Coronary artery (tissue), 2 donors: ENCODE data around the gene UGT1A8.
A peak's percentile ranks its signal among the peaks of the same experiment; 100 is the strongest.

ENCODE experiments used
- DNase-seq: peaks from one replicate; pipeline ENCODE4 v3.0.0-alpha.2; 2017; ENCODE audit warnings: low spot score
- H3K27ac ChIP-seq, 2 donors: fragments of 200-600 bp; sonication (generic); one replicate each; pipeline ENCODE4 v1.5.1; 2016 to 2019
- H3K4me3 ChIP-seq: fragments of 200-600 bp; sonication (generic); 2 replicates; pipeline ENCODE4 v1.5.1; 2016; ENCODE audit warnings: mild to moderate bottlenecking, moderate library complexity
- CTCF ChIP-seq: fragments of 200-600 bp; sonication (generic); IDR thresholded peaks from one replicate; pipeline ENCODE4 v1.5.1; 2019; ENCODE audit warnings: antibody characterized with exemption

The UGT1A8 gene

DNA sequence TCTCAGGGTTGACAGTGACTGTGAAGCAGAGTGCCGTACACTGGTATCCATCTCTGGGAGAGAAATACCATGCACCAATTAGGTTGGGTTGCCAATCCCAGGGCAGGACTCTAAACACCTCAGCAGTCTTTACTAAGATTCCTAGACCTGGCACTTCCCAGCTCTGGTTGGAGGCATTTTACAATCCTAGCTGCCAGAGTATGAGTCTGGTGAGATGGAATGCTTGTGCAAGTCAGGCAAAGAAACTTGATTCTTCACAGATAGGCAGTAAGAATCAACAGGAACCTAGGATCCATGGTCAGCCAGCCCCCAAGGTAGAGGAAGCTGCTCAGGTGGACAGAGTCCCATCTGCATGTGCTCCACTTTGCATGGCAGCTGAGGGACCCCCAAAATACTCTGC is 89.3 kb downstream of the UGT1A8 start:
- H3K4me3 ChIP-seq: no peak overlapping the region
- DNase-seq: no peak
- TF ChIP-seq CTCF: no peak
- H3K27ac ChIP-seq: no peak overlapping the region

DNA sequence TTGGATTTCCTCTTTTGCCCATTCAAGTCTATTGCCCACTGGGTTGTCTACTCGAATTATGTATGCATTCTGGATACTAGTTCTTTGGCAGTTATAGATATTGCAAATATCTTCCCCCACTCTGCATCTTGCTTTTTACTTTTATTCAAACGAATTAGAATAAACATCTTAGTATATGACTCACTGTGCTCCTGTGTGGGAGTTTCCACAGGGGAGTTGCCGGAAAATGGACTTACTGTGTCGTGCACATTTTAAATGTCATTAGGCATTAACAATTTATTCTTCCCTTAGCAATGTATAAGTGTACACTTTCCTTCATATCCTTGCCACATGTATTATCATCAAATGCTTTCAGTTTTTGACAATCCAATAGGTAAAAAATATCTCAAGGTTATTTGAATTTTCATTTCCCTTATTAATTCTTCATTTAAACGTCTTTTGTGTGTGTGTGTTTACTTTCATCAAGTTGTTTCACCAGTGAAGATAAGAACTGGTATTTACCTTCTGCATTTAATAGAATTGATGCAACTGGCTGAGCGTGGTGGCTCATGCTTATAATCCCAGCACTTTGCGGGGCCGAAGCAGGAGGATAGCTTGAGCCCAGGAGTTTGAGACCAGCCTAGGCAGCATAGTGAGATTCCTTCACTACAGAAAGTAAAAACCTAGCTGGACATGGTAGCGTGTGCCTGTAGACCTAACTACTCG is 90.7 kb downstream of the UGT1A8 start:
- Histone ChIP-seq H3K27ac (no peak overlapping the region), H3K4me3 (no peak overlapping the region)
- DNase-seq: no peak
- TF ChIP-seq CTCF: no peak

DNA sequence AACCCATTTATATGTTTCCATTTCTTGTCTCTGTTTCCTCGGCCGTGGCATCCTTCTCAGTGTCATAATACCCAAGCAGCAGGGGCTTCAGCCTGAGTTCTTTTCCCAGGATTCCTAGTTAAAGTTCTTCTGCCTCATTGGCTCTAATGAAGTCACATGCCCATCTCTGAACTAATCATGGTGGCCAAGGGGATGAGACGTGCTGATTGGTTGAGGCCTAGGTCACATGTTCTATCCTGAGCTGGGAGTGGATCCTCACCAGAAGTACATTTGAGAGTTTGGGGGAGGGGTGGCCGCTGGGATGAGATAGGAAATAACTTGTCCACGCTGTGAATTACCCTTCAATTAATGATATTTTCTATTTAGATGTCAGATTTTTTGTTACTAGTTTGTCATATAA is 91.5 kb downstream of the UGT1A8 start:
- Histone ChIP-seq H3K4me3 (no peak overlapping the region), H3K27ac (no peak overlapping the region)
- TF ChIP-seq CTCF: no peak
- no peak for DNase-seq

GRCh38 chr2:233711312-233712008 is 94.0 kb downstream of the UGT1A8 start:
- Histone ChIP-seq H3K27ac (no peak overlapping the region), H3K4me3 (no peak overlapping the region)
- peak; percentile 58 for TF ChIP-seq CTCF
- DNase-seq: no peak

DNA sequence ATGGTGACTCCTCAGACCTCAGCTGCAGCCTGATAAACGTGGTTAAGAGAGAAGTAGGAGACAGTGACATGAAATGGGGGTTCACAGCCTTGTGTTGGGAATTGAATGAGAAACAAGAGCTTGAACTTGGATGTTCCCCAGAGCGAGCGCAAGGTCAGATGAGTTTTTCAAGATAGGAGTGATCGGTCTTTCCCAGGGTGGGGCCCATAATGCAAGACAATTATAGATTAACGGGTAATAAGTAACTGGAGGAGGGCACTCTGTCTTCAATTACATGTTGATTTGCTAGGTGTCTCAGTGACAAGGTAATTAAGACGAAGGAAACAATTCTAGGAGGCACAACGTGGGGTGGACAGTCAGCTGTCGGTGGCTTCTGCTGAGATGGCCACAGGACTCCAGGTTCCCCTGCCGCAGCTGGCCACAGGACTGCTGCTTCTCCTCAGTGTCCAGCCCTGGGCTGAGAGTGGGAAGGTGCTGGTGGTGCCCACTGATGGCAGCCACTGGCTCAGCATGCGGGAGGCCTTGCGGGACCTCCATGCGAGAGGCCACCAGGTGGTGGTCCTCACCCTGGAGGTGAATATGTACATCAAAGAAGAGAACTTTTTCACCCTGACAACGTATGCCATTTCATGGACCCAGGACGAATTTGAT is 95.3 kb downstream of the UGT1A8 start, which contains the start of gene UGT1A5:
Gene UGT1A5, plus strand, starts transcription at position 297 of the 651 bp plus-strand sequence. Its CDS starts 85 bp downstream, at position 382.
- no peak for DNase-seq
- Histone ChIP-seq H3K27ac (no peak within 1 kb of the TSS), H3K4me3 (no peak within 1 kb of the TSS)
- no peak for TF ChIP-seq CTCF

DNA sequence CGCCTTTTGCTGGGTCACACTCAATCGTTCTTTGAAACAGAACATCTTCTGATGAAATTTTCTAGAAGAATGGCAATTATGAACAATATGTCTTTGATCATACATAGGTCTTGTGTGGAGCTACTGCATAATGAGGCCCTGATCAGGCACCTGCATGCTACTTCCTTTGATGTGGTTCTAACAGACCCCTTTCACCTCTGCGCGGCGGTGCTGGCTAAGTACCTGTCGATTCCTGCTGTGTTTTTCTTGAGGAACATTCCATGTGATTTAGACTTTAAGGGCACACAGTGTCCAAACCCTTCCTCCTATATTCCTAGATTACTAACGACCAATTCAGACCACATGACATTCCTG is 95.8 kb downstream of the UGT1A8 start:
- no peak for TF ChIP-seq CTCF
- no peak for DNase-seq
- no peak overlapping the region for H3K4me3 ChIP-seq

DNA sequence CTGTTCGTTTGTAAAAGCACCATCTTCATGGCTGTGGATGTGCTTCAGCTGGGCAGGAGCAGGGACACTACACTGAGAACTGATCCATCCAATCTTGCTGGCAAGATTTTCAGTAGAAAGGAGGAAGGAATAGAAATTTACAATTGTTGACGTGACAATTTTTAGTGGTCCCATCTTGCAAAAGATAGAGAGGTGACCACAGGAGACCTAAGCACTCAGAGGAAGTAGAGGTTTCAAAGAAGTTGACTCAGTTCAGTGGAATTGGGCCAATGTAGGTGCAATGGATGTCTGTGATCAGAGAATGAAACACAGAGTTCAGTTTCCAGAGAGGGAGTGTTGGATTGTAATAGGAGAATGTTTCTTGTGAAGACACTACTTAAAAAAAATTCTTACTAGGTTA is 96.7 kb downstream of the UGT1A8 start:
- Histone ChIP-seq H3K4me3 (no peak overlapping the region), H3K27ac (no peak overlapping the region)
- TF ChIP-seq CTCF: no peak
- DNase-seq: no peak

More for the DNA sequence above, 95.8 kb downstream of the UGT1A8 start:
- H3K27ac ChIP-seq: no peak overlapping the region
